Rectal smooth muscle tissue (tissue), 1 donor: ENCODE results near the gene CDK6.
"Not testable (repeated sequence)": the region's sequence is repeated elsewhere in the genome, so short reads cannot be mapped to it uniquely, and the experiment has no call there.

Experiments used
- H3K27ac ChIP-seq: one replicate; pipeline ENCODE4 v1.7.0; 2013; ENCODE audit warnings: low read depth, low read length, inconsistent platforms
- H3K27me3 ChIP-seq: one replicate; pipeline ENCODE4 v1.7.0; 2013; ENCODE audit warnings: low read length; ENCODE audit not compliant: control insufficient read depth, insufficient read depth
- H3K36me3 ChIP-seq: one replicate; pipeline ENCODE4 v1.7.0; 2013; ENCODE audit warnings: low read length; ENCODE audit not compliant: control insufficient read depth, insufficient read depth
- H3K4me1 ChIP-seq: one replicate; pipeline ENCODE4 v1.7.0; 2013; ENCODE audit warnings: low read length; ENCODE audit not compliant: control insufficient read depth, insufficient read depth
- H3K4me3 ChIP-seq: one replicate; pipeline ENCODE4 v1.7.0; 2013; ENCODE audit warnings: low read length
- H3K9ac ChIP-seq: one replicate; pipeline ENCODE4 v1.7.0; 2013; ENCODE audit warnings: low read length

CDK6 gene

DNA sequence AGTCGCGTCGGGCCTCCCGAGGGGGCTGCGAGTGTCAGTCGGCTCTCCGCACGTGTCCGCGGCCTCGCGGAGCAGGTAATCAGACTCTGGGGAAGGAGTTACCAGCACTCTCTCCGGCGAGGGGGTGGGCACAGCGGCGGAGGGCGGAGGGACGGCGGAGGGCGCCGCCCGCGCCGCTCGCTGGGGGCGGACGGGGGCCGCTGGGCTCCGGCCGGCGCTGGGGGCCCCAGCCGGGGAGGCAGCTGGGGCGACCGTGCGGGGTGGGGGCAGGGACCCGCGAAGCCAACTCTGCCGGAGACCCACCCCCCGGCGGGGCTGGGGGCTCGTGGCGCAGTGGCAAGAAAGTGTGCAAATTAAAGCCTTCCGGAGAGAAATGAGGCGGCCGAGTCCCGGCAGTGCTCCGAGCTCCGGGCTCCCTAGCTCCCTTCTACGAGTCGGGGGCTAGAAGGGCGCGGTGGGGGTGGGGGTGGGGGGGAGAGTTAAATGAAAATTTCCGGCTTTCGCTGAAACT lies at the start of gene CDK6:
TSS of gene CDK6 (minus strand) at position 85 of the 511 bp plus-strand sequence. CDS start 3,250 bp downstream, outside the sequence.
- peak within 1 kb of the TSS; percentile 24 for H3K27ac ChIP-seq
- no peaks in the 10 kb centered on the region for H3K36me3 ChIP-seq
- H3K9ac ChIP-seq, result peak within 1 kb of the TSS; percentile 8
- H3K4me3 ChIP-seq, result peak within 1 kb of the TSS; percentile 79
- H3K4me1 ChIP-seq, result peaks cover 5% of the 10 kb centered on the region
- no peaks in the 10 kb centered on the region for H3K27me3 ChIP-seq

DNA sequence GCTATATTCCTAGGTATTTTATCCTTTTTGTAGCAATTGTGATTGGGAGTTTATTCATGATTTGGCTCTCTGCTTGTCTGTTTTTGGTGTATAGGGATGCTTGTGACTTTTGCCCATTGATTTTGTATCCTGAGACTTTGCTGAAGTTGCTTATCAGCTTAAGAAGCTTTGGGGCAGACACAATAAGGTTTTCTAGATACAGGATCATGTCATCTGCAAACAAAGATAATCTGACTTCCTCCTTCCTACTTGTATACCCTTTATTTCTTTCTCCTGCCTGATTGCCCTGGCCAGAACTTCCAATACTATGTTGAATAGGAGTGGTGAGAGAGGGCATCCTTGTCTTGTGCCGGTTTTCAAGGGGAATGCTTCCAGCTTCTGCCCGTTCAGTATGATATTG lies 49.7 kb upstream of the CDK6 start:
- not testable (repeated sequence) for H3K4me1 ChIP-seq, H3K9ac ChIP-seq, H3K4me3 ChIP-seq, H3K27ac ChIP-seq, H3K27me3 ChIP-seq, H3K36me3 ChIP-seq

DNA sequence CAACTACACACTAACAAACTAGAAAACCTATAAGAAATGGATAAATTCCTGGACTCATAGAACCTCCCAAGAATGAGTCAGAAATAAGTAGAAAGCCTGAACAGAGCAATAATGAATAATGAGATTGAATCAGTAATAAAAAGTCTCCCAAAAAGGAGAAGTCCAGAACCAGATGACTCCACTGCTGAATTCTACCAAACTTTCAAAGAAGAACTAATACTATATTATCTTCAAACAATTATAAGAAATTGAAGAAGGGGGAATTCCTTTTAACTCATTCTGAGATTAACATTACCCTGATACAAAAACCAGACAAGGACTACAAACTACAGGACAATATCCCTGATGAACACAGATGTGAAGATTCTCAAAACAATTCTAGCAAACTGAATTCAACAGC lies 47.8 kb upstream of the CDK6 start:
- Histone ChIP-seq H3K4me3 (no peak overlapping the region), H3K9ac (no peak overlapping the region), H3K4me1 (no peaks in the 10 kb centered on the region), H3K27me3 (no peaks in the 10 kb centered on the region), H3K36me3 (no peaks in the 10 kb centered on the region), H3K27ac (no peak overlapping the region)

DNA sequence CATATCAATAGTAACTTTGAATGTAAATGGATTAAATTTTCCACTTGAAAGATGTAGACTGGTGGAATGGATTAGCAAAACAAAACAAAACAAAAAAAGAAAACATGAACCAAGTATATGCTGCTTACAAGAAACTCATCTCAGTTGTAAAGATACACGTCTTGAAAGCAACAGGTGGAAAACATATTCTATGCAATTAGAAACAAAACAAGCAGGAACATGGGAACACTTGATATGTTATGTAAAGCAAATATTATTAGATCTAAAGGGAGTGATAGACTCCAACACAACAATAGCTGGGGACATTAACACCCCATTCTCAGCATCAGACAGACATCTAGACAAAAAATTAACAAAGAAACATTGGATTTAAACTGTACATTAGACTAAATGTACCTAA lies 46.4 kb upstream of the CDK6 start:
- Histone ChIP-seq H3K4me3 (no peak overlapping the region), H3K27ac (no peak overlapping the region), H3K36me3 (no peaks in the 10 kb centered on the region), H3K27me3 (no peaks in the 10 kb centered on the region), H3K9ac (no peak overlapping the region), H3K4me1 (no peaks in the 10 kb centered on the region)

DNA sequence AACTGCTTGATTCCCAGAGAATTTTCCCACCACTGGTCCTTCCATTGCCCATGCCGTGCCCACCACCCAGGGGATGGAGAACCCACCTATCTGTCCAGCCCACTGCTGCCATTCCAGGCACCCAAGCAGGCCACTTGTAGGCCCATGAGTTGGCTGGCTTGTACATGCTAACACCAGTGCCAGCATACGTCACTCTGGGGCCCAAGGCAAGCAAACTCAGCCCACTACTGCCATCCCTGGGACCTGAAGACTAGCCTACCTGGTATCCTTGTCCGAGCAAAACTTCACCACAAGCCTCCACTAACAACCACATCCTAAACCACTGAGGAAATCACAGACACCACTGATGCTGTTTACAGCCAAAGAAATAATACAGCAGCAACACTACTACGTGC lies 44.7 kb upstream of the CDK6 start:
- Histone ChIP-seq H3K4me3 (no peak overlapping the region), H3K27ac (no peak overlapping the region), H3K4me1 (no peaks in the 10 kb centered on the region), H3K36me3 (no peaks in the 10 kb centered on the region), H3K9ac (no peak overlapping the region), H3K27me3 (no peaks in the 10 kb centered on the region)

DNA sequence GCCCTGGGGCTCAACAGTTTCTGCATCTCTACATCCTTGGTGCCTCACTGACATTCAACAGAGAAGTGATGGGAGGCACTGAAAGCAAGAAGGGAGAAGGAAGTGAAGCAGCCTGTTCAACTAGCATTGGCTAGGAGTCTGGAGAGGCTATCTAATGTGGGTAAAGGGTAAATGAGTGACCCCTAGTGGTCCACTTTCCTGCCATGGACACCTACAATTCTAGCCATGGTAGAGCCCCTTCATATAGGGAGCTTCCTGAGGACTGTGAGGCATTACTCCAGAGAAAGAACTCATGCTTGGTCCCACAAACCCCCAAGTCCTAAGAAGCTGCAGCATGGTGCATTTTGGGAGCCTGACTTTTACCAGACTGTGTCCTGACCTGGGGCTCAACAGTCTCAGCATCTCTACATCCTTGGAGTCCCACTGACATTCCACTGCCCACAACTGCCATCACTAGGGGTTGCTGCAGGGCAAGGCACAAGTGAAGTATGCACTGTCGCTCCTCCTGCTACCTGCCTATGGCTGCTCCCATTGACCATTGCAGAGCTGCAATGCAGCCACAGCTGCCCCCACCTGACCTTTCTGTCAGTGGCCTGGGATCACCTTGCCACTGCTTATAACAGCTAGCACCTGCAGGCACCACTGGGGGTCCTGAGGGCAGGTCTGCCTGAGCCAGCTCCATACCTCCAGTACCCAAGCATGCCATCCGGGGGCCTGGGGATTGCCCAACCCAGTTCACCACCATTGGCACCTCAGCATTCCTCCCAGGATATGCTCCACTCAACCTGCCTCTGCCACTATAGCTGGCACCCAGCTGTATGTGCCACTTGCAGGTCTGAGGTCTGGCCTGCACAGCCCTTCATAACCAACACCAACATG lies 44.1 kb upstream of the CDK6 start:
- H3K9ac ChIP-seq, result no peak overlapping the region
- no peaks in the 10 kb centered on the region for H3K27me3 ChIP-seq
- no peak overlapping the region for H3K4me3 ChIP-seq
- no peaks in the 10 kb centered on the region for H3K4me1 ChIP-seq
- no peaks in the 10 kb centered on the region for H3K36me3 ChIP-seq
- H3K27ac ChIP-seq, result no peak overlapping the region

DNA sequence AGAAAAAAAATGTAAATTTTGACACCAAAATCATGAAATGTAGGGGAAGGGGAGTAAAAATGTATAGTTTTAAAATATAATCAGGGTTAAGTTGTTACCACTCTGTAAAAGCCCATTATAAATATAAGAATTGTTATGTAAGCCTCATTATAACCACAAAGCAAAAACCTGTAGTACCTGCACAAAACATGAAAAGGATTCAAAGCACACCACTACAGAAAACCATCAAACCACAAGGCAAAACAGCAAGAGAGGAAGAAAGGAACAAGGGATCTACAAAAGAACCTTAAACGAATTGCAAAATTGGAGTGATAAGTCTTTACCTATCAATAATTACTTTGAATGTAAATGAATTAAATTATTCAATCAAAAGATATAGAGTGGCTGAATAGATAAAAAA lies 41.0 kb upstream of the CDK6 start:
- Histone ChIP-seq H3K36me3 (no peaks in the 10 kb centered on the region), H3K27ac (no peak overlapping the region), H3K27me3 (no peaks in the 10 kb centered on the region), H3K9ac (no peak overlapping the region), H3K4me1 (no peaks in the 10 kb centered on the region), H3K4me3 (no peak overlapping the region)

DNA sequence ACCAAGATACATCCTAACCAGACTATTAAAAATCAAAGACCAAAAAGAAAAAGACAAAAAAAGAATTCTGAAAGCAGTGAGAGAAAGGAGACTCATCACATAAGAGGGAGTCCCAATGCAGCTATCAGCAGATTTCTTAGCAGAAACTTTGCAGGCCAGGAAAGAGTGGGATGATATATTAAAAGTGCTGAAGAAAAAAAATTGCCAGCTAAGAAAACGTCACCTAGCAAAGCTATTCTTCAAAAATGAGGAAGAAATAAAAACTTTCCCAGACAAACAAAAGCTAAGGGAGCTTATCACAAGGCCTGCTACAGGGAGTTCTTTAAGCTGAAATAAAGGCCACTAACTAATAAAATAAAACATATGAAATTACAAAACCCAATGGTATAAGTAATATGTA lies 40.5 kb upstream of the CDK6 start:
- H3K4me3 ChIP-seq, result no peak overlapping the region
- no peak overlapping the region for H3K9ac ChIP-seq
- no peak overlapping the region for H3K27ac ChIP-seq
- H3K4me1 ChIP-seq, result no peaks in the 10 kb centered on the region
- no peaks in the 10 kb centered on the region for H3K36me3 ChIP-seq
- no peaks in the 10 kb centered on the region for H3K27me3 ChIP-seq

DNA sequence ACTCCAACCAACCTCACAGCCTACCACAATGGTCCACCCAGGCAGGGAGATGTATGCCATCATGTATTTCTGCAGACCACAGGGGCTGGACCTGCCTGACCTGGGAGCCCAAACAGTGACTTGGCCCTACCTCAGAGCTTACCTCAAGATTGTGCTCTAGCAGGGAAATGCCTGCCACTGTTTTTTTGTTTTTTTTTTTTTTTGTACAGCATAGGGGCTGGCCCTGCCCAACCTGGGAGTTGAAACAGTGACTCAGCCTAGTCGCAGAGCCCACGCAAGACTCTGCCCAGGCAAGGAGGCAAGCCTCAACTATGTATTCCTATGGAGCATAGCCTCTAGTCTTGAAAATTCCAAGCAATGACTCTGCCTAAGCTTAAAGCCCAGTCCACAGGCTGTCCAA lies 39.3 kb upstream of the CDK6 start:
- Histone ChIP-seq H3K27ac (no peak overlapping the region), H3K36me3 (no peaks in the 10 kb centered on the region), H3K4me3 (no peak overlapping the region), H3K9ac (no peak overlapping the region), H3K4me1 (no peaks in the 10 kb centered on the region), H3K27me3 (no peaks in the 10 kb centered on the region)

DNA sequence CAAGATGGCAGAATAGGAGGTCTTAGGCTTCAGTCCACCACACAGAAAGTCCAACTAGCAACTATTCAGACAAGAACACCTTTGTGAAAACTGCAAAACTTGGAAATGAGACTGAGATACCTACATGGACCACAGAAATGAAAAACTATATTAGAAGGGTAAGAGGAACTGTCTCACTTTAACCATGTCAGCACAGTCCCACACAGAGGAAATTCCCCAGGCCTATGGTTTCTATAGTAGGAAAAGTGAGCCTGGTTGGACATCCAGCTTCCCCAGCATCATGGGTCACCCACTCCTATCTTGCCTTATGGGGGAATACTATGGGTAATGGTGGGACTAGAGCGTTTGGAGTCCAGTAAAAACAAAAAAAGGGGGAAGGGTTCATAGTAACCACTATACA lies 38.8 kb upstream of the CDK6 start:
- Histone ChIP-seq H3K27me3 (no peaks in the 10 kb centered on the region), H3K4me3 (no peak overlapping the region)

DNA sequence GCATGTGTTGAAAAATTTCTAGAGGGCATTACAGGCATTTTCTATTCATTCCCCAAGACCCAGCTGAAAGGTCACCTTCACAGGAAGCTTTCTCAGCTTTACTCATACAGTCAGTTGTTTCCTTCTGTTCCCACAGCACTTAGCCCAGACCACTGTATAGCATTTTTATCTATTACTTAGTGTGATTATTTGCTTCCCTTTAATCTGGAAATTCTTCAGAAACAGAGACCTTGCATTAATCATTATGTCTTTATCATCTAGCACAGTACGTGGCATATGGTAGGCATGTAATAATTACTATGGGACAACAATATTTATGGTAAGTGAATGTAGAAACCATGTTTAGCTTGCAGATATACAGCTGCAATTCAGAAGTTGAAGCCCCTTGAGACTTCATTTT lies 38.2 kb upstream of the CDK6 start:
- H3K36me3 ChIP-seq, result no peaks in the 10 kb centered on the region
- H3K27ac ChIP-seq, result no peak overlapping the region
- H3K4me3 ChIP-seq, result no peak overlapping the region
- no peaks in the 10 kb centered on the region for H3K4me1 ChIP-seq
- H3K9ac ChIP-seq, result no peak overlapping the region
- no peaks in the 10 kb centered on the region for H3K27me3 ChIP-seq

More for the DNA sequence above, 38.8 kb upstream of the CDK6 start:
- H3K27ac ChIP-seq, result no peak overlapping the region
- no peak overlapping the region for H3K9ac ChIP-seq
- H3K4me1 ChIP-seq, result no peaks in the 10 kb centered on the region
- H3K36me3 ChIP-seq, result no peaks in the 10 kb centered on the region

DNA sequence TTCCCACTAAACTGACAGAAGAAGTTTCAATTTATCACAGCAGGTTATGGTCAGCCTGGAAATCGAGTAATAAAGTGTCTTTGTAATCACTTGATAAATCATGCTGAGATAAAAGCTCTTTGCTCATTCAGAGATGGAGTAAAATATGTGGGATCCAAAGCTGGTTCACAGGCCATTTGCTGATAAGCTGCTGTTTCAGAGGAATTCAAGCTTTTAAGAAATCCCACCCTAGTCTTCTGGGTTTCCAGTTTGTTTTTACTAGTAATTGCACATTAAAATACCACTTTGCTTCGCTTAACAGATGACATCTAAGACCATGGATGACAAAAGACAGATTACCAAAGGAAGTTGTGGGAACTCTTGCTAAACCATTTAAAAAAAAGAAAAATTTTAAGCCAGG lies 37.4 kb upstream of the CDK6 start:
- H3K27me3 ChIP-seq, result no peaks in the 10 kb centered on the region
- no peaks in the 10 kb centered on the region for H3K4me1 ChIP-seq
- no peak overlapping the region for H3K9ac ChIP-seq
- no peaks in the 10 kb centered on the region for H3K36me3 ChIP-seq
- no peak overlapping the region for H3K4me3 ChIP-seq
- no peak overlapping the region for H3K27ac ChIP-seq

DNA sequence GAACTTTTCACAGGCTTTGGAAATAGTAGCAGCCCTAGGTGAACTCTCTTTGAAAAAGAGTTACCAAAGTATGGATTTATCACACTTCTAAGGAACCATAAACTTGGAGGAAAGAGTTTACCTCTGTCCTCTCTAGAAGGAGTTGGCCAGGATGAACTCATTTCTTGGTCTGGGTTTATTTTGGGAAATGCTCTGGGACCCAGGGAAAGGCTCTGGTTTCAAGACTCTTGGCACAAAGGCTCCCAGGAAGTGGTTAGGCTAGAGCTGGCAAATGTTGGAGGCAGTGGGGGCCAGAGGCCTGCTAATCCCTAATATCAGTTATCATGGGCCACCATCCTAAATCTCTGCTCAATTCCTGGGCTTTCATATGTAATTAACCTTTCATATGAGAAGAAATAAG lies 36.3 kb upstream of the CDK6 start:
- H3K27me3 ChIP-seq, result no peaks in the 10 kb centered on the region
- no peak overlapping the region for H3K9ac ChIP-seq

More for the DNA sequence above, 36.3 kb upstream of the CDK6 start:
- H3K4me1 ChIP-seq, result no peaks in the 10 kb centered on the region
- no peaks in the 10 kb centered on the region for H3K36me3 ChIP-seq
- no peak overlapping the region for H3K27ac ChIP-seq
- no peak overlapping the region for H3K4me3 ChIP-seq
